ENCODE data around the gene SREBF1. TPM values are rescaled to one million over a fixed set of nuclear protein-coding genes. Genes with fewer than 3 reads are reported as not detected.

The SREBF1 gene
- polyA plus RNA-seq, 1 experiment: 13.6 TPM

DNA sequence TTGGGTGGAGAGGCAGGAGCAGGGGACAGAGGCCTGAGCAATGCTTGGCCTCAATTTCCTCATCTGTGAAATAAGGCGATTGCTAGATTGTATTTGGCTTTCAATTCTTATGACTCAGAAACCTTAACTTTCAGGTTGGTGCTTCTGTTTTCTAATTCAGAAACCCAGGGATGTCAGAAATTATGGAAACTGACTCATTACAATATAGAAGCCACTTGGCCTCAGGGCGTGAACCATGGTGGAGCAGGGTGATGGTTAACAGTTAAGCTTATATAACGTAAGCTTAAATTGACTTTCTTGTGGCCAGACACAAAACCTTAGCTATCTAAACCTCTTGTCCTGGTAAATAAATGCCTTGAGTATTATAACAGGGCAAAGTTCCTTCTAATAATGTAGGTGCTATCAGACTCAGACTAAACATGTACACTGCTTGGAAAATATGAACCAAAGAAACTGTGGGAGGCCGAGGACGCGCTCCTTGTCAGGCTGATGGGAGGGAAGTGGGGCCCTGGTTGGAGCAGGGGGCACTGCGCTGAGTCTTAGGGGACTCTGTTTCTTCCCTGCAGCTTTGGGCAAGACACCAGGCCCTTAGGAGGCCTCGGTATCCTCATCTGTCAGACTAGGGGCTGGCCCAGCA is 17.1 kb upstream of the SREBF1 start:
- Histone ChIP-seq H3K27me3 (ENCODE audit: control insufficient read depth, insufficient read depth, low read length) (no peaks in the 10 kb centered on the region), H3K4me3 (ENCODE audit: low read depth, low read length) (no peak overlapping the region), H3K9me3 (ENCODE audit: control insufficient read depth, insufficient read depth, low read length) (no peaks in the 10 kb centered on the region), H3K27ac (ENCODE audit: low read depth, low read length) (no peak overlapping the region)
- CTCF ChIA-PET: interaction anchor here (1.0 to 1.2 kb wide), 3 partner anchors 13 to 180 kb away, joined by 3 to 5 read pairs (median 3); no protein-coding TSS in a partner anchor
- DNase-seq (ENCODE audit: low read depth, low spot score): no peak
- POLR2A ChIA-PET: no interaction called here
- TF ChIP-seq, protein P1, sequence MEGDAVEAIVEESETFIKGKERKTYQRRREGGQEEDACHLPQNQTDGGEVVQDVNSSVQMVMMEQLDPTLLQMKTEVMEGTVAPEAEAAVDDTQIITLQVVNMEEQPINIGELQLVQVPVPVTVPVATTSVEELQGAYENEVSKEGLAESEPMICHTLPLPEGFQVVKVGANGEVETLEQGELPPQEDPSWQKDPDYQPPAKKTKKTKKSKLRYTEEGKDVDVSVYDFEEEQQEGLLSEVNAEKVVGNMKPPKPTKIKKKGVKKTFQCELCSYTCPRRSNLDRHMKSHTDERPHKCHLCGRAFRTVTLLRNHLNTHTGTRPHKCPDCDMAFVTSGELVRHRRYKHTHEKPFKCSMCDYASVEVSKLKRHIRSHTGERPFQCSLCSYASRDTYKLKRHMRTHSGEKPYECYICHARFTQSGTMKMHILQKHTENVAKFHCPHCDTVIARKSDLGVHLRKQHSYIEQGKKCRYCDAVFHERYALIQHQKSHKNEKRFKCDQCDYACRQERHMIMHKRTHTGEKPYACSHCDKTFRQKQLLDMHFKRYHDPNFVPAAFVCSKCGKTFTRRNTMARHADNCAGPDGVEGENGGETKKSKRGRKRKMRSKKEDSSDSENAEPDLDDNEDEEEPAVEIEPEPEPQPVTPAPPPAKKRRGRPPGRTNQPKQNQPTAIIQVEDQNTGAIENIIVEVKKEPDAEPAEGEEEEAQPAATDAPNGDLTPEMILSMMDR (IDR thresholded peaks at IDR 0.05; ENCODE audit: low read depth, low read length): no peak

DNA sequence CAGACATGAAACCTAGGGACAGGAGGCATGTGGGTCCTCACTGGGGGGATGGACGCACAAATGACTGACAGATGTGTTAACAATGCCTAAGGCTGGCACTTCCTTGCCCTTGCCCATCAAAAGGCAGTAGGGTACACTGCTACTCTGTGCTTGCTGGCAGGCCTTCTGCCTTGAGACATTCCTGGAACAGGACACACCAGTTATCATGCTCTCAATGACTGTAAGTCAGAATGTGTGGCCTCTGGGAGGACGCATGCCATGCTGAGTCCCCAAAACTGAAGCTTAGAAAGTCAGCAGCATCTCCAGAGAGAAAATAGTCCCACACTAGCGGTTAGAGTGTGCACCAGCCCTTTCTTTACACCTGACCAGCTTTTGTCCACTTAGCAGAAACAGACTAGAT is 16.1 kb upstream of the SREBF1 start:
- H3K9me3 ChIP-seq (ENCODE audit: control insufficient read depth, insufficient read depth, low read length): no peaks in the 10 kb centered on the region
- ChIA-PET POLR2A (no interaction called here), CTCF (interaction anchor here (1.0 to 1.2 kb wide), 3 partner anchors 14 to 181 kb away, joined by 3 to 5 read pairs (median 3); no protein-coding TSS in a partner anchor)
- no peak overlapping the region for H3K27ac ChIP-seq (ENCODE audit: low read depth, low read length)
- TF ChIP-seq, protein P1 (IDR thresholded peaks at IDR 0.05; ENCODE audit: low read depth, low read length): no peak
- DNase-seq (ENCODE audit: low read depth, low spot score): no peak
- H3K27me3 ChIP-seq (ENCODE audit: control insufficient read depth, insufficient read depth, low read length): no peaks in the 10 kb centered on the region
- H3K4me3 ChIP-seq (ENCODE audit: low read depth, low read length): no peak overlapping the region

DNA sequence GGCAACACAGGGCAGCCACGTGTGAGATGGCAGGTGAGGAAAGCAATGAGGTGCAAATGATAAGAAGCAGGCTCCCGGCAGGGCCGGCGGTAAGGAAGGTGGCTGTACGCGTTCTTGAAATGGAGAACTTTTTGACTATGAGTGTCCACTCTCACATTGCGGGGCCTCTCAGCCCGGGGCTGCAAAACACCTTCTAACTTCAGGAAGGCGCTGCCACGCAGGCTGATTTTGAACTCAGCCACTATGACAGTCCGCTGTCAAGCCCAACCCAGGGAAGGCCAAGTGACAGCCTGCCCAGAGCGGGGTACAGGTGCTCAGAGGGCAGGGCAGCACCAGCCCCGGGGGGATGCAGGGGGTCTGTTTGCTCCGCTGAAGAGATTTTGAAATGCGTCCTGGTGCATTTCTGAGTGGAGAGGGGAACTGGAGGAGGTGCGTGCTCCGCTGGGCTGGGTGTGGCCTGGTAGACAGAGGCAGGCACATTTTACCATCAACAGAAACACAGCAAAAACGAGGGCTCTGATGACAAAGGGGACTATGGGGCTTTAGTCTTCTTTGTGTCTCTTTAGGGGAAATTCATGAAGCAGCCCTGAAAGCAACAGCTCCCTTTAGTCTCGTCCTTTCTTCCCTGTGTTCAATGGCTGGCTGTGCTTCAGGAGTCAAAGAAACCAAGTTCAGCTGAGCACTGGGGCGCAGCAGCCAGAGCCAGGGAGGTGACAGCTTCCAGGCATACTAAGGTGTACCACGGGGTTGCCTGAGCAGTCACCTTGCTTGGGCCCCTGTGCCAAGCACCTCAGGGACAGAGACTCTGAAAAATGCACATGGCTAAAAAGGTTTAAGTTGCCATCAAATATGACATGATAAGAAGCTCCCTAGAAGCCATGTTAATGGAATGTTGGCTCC is 14.6 kb upstream of the SREBF1 start:
- H3K27ac ChIP-seq (ENCODE audit: low read depth, low read length): no peak overlapping the region
- no peak for DNase-seq (ENCODE audit: low read depth, low spot score)
- TF ChIP-seq, protein P1 (IDR thresholded peaks at IDR 0.05; ENCODE audit: low read depth, low read length): no peak
- no peaks in the 10 kb centered on the region for H3K27me3 ChIP-seq (ENCODE audit: control insufficient read depth, insufficient read depth, low read length)
- H3K4me3 ChIP-seq (ENCODE audit: low read depth, low read length): no peak overlapping the region
- no peaks in the 10 kb centered on the region for H3K9me3 ChIP-seq (ENCODE audit: control insufficient read depth, insufficient read depth, low read length)
- ChIA-PET CTCF (interaction anchor here (0.7 to 2.3 kb wide), 2 partner anchors 9 to 40 kb away, joined by 4 to 10 read pairs; no protein-coding TSS in a partner anchor), POLR2A (no interaction called here)

DNA sequence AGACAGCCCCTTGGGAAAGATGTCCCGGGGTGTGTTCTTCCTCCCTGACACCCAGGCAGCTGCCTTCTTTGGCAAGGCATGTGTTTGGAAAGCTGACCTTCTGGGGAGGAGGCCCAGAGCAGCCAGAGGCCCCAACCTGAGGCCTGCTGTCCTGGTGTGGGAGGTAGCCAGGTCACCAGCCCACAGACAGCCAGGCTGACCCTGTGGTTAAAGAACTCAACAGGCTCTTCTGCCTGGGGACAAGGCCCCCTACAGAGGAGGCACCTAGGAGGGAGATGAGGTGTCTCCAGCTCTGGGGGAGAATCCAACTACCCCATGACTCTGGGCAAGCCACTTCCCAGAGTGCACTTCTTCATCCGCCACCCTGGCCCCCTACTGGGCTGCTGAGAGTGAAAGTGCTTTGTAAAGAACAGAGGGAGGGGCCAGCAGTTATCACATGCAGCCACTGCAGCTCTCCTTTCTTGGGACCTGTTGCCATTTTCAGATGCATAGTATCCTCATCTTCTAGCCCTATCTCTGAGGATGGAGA is 13.1 kb upstream of the SREBF1 start:
- TF ChIP-seq, protein P1 (IDR thresholded peaks at IDR 0.05; ENCODE audit: low read depth, low read length): peak; percentile 40
- POLR2A ChIA-PET: interaction anchor here (2.1 kb wide), 1 partner anchor 14 kb away, joined by 7 read pairs; no protein-coding TSS in a partner anchor
- Histone ChIP-seq H3K27ac (ENCODE audit: low read depth, low read length) (peak overlapping the region; percentile 21), H3K27me3 (ENCODE audit: control insufficient read depth, insufficient read depth, low read length) (no peaks in the 10 kb centered on the region), H3K9me3 (ENCODE audit: control insufficient read depth, insufficient read depth, low read length) (no peaks in the 10 kb centered on the region), H3K4me3 (ENCODE audit: low read depth, low read length) (no peak overlapping the region)
- DNase-seq (ENCODE audit: low read depth, low spot score): no peak
- CTCF ChIA-PET: interaction anchor here (1.1 to 2.3 kb wide), 3 partner anchors 11 to 183 kb away, joined by 3 to 10 read pairs (median 4); no protein-coding TSS in a partner anchor

Data from AG04450 (cell line).